Skeletal muscle tissue (tissue), 4 donors: Measurements from ENCODE around the gene ERC2. TPM values are rescaled to one million over a fixed set of nuclear protein-coding genes. Genes with fewer than 3 reads are reported as not detected.

Experiments
- H3K27ac ChIP-seq: one replicate; pipeline ENCODE4 v1.7.0; 2013; ENCODE audit warnings: mild to moderate bottlenecking, low read depth, low read length, inconsistent platforms
- H3K27me3 ChIP-seq, 3 donors: one replicate each; pipeline ENCODE4 v1.7.0; 2013; ENCODE audit warnings: low read length in 3 of 3; ENCODE audit not compliant: control insufficient read depth in 3 of 3, insufficient read depth in 3 of 3
- H3K36me3 ChIP-seq, 3 donors: one replicate each; pipeline ENCODE4 v1.7.0; 2013; ENCODE audit warnings: low read length in 3 of 3; ENCODE audit not compliant: control insufficient read depth in 3 of 3, insufficient read depth in 3 of 3
- H3K4me1 ChIP-seq, 3 donors: one replicate each; pipeline ENCODE4 v1.7.0; 2013; ENCODE audit warnings: low read length in 3 of 3, mild to moderate bottlenecking in 3 of 3; ENCODE audit not compliant: control insufficient read depth in 3 of 3, insufficient read depth in 3 of 3
- H3K4me3 ChIP-seq, 3 donors: one replicate each; pipeline ENCODE4 v1.7.0; 2013; ENCODE audit warnings: low read length in 3 of 3
- H3K9ac ChIP-seq, 3 donors: one replicate each; pipeline ENCODE4 v1.7.0; 2013; ENCODE audit warnings: low read length in 3 of 3, mild to moderate bottlenecking in 3 of 3, moderate library complexity in 2 of 3, low read depth in 1 of 3
- H3K9me3 ChIP-seq, 3 donors: one replicate each; pipeline ENCODE4 v1.7.0; 2013; ENCODE audit warnings: low read length in 3 of 3; ENCODE audit not compliant: control insufficient read depth in 3 of 3
- total RNA-seq: library from RNA; depleted of rRNA; stranded (reverse); fragments of >200 nt; gene quantifications from one replicate; pipeline ENCODE4 v1.2.3, GENCODE V29; 2014
- donor health status: Osteomylitis.

ERC2 gene
- total RNA-seq, 1 donor from 2014 or later: 1.0 TPM

- H3K9ac ChIP-seq: no peak overlapping the region
- no peaks in the 10 kb centered on the region for H3K36me3 ChIP-seq
- peaks cover 0 to 3% (median 0%) of the 10 kb centered on the region in 3 donors for H3K27me3 ChIP-seq
- no peaks in the 10 kb centered on the region for H3K9me3 ChIP-seq
- H3K4me1 ChIP-seq: no peaks in the 10 kb centered on the region
- H3K4me3 ChIP-seq: no peak overlapping the region
- no peak overlapping the region for H3K27ac ChIP-seq
These were observed 882.4 kb downstream of the ERC2 start for GRCh38 chr3:55585856-55586255.

GRCh38 chr3:55584716-55585368 lies 883.4 kb downstream of the ERC2 start:
- Histone ChIP-seq H3K9ac (no peak overlapping the region), H3K9me3 (no peaks in the 10 kb centered on the region), H3K4me3 (no peak overlapping the region), H3K36me3 (no peaks in the 10 kb centered on the region), H3K27ac (no peak overlapping the region), H3K27me3 (peaks cover 0 to 3% (median 0%) of the 10 kb centered on the region in 3 donors), H3K4me1 (peaks cover 0 to under 1% (median 0%) of the 10 kb centered on the region in 3 donors)

GRCh38 chr3:55584030-55584429 lies 884.2 kb downstream of the ERC2 start:
- Histone ChIP-seq H3K9ac (no peak overlapping the region), H3K9me3 (no peaks in the 10 kb centered on the region), H3K4me1 (peaks cover 0 to 5% (median 0%) of the 10 kb centered on the region in 3 donors), H3K4me3 (no peak overlapping the region), H3K36me3 (no peaks in the 10 kb centered on the region), H3K27me3 (peaks cover 0 to 4% (median 3%) of the 10 kb centered on the region in 3 donors), H3K27ac (no peak overlapping the region)

- peaks cover 0 to 5% (median 0%) of the 10 kb centered on the region in 3 donors for H3K4me1 ChIP-seq
- no peaks in the 10 kb centered on the region for H3K9me3 ChIP-seq
- no peak overlapping the region for H3K9ac ChIP-seq
- H3K4me3 ChIP-seq: no peak overlapping the region
- no peak overlapping the region for H3K27ac ChIP-seq
- H3K36me3 ChIP-seq: no peaks in the 10 kb centered on the region
- H3K27me3 ChIP-seq: peaks cover 0 to 4% (median 0%) of the 10 kb centered on the region in 3 donors
These were observed 884.8 kb downstream of the ERC2 start for GRCh38 chr3:55583475-55583874.

GRCh38 chr3:55579496-55579895 lies 888.8 kb downstream of the ERC2 start:
- Histone ChIP-seq H3K4me1 (peaks cover 0 to 5% (median 0%) of the 10 kb centered on the region in 3 donors), H3K27me3 (peaks cover 0 to 4% (median 0%) of the 10 kb centered on the region in 3 donors), H3K9me3 (no peaks in the 10 kb centered on the region), H3K9ac (no peak overlapping the region), H3K27ac (no peak overlapping the region), H3K36me3 (no peaks in the 10 kb centered on the region), H3K4me3 (no peak overlapping the region)

- Histone ChIP-seq H3K9ac (no peak overlapping the region), H3K27me3 (peaks cover 0 to 4% (median 0%) of the 10 kb centered on the region in 3 donors), H3K36me3 (no peaks in the 10 kb centered on the region), H3K27ac (no peak overlapping the region), H3K9me3 (no peaks in the 10 kb centered on the region), H3K4me1 (peaks cover 0 to 9% (median 2%) of the 10 kb centered on the region in 3 donors), H3K4me3 (no peak overlapping the region)
These were observed 891.5 kb downstream of the ERC2 start for GRCh38 chr3:55576621-55577388.

- no peaks in the 10 kb centered on the region for H3K9me3 ChIP-seq
- H3K4me3 ChIP-seq: no peak overlapping the region
- no peak overlapping the region for H3K27ac ChIP-seq
- H3K36me3 ChIP-seq: no peaks in the 10 kb centered on the region
- peaks cover 0 to 7% (median 2%) of the 10 kb centered on the region in 3 donors for H3K4me1 ChIP-seq
- H3K27me3 ChIP-seq: peaks cover 0 to 3% (median 0%) of the 10 kb centered on the region in 3 donors
- no peak overlapping the region for H3K9ac ChIP-seq
These were observed 893.6 kb downstream of the ERC2 start for GRCh38 chr3:55574671-55575070.

- no peaks in the 10 kb centered on the region for H3K9me3 ChIP-seq
- H3K4me3 ChIP-seq: no peak overlapping the region
- H3K9ac ChIP-seq: no peak overlapping the region
- no peaks in the 10 kb centered on the region for H3K36me3 ChIP-seq
- H3K27ac ChIP-seq: no peak overlapping the region
- peaks cover 0 to 4% (median 2%) of the 10 kb centered on the region in 3 donors for H3K4me1 ChIP-seq
- no peaks in the 10 kb centered on the region for H3K27me3 ChIP-seq
These were observed 895.5 kb downstream of the ERC2 start for GRCh38 chr3:55572816-55573215.

- no peaks in the 10 kb centered on the region for H3K36me3 ChIP-seq
- no peaks in the 10 kb centered on the region for H3K9me3 ChIP-seq
- H3K27me3 ChIP-seq: no peaks in the 10 kb centered on the region
- peaks cover 0 to 4% (median 2%) of the 10 kb centered on the region in 3 donors for H3K4me1 ChIP-seq
- H3K27ac ChIP-seq: no peak overlapping the region
- H3K4me3 ChIP-seq: no peak overlapping the region
- no peak overlapping the region for H3K9ac ChIP-seq
These were observed 896.4 kb downstream of the ERC2 start for GRCh38 chr3:55571913-55572312.

- Histone ChIP-seq H3K9me3 (no peaks in the 10 kb centered on the region), H3K9ac (no peak overlapping the region), H3K36me3 (no peaks in the 10 kb centered on the region), H3K27ac (no peak overlapping the region), H3K4me3 (no peak overlapping the region), H3K27me3 (no peaks in the 10 kb centered on the region), H3K4me1 (peaks cover 0 to 4% (median 2%) of the 10 kb centered on the region in 3 donors)
These were observed 897.0 kb downstream of the ERC2 start for GRCh38 chr3:55571216-55571813.
